Endothelial cell of umbilical vein (primary cell): ENCODE results near the gene INTS4. TPM values are rescaled to one million over a fixed set of nuclear protein-coding genes. Genes with fewer than 3 reads are reported as not detected.

ENCODE experiments used
- BruUV-seq: library from RNA; stranded (reverse); fragments of 400-500 nt; replicated peaks from 2 replicates; lab custom pipeline; 2021; lab: Mats Ljungman, UMichigan
- CTCF ChIA-PET: fragments of 300-600, 350-600 bp; sonication (Branson Sonifier 250); formaldehyde crosslinking; loops from one replicate; lab custom pipeline; 2021; ENCODE audit warnings: antibody characterized with exemption, inconsistent platforms; lab: Charles Lee
- POLR2A ChIA-PET: fragments of 300-600, 350-600 bp; sonication (Branson Sonifier 250); formaldehyde crosslinking; loops from one replicate; lab custom pipeline; 2021; ENCODE audit warnings: antibody characterized with exemption, inconsistent platforms; lab: Charles Lee
- DNase-seq: peaks from one replicate; pipeline ENCODE4 v3.0.0-alpha.2; 2011; ENCODE audit warnings: low read depth, low spot score
- FAIRE-seq: peaks from 2 replicates; lab custom pipeline; 2011; peaks lifted over from hg19 to GRCh38; lab: Jason Lieb, UNC
- H2AFZ ChIP-seq: 2 replicates; pipeline ENCODE4 v1.6.0; 2012; ENCODE audit warnings: low read depth, low read length, control low read depth, inconsistent platforms
- H3K27ac ChIP-seq: 2 replicates; pipeline ENCODE4 v1.5.1; 2011; ENCODE audit warnings: low read depth, mild to moderate bottlenecking, control low read depth, low read length, moderate library complexity; ENCODE audit not compliant: insufficient read depth
- H3K27me3 ChIP-seq, 2 experiments: 2 replicates each; pipeline versions ENCODE4 v1.6.0 to v1.6.1; 2011; ENCODE audit warnings: low read length in 2 of 2, mixed read lengths in 1 of 2; ENCODE audit not compliant: control insufficient read depth in 2 of 2, insufficient read depth in 2 of 2
- H3K36me3 ChIP-seq, 2 experiments: 2 replicates in 1 of 2; 3 replicates in 1 of 2; pipeline ENCODE4 v1.5.1; 2011; ENCODE audit warnings: low read length in 2 of 2, mild to moderate bottlenecking in 1 of 2, moderate library complexity in 1 of 2; ENCODE audit not compliant: control insufficient read depth in 2 of 2, insufficient read depth in 2 of 2; ENCODE audit errors: extremely low read depth in 1 of 2
- H3K4me1 ChIP-seq: 3 replicates; pipeline ENCODE4 v1.5.1; 2011; ENCODE audit warnings: mild to moderate bottlenecking, low read length; ENCODE audit not compliant: control insufficient read depth, insufficient read depth; ENCODE audit errors: extremely low read depth
- H3K4me2 ChIP-seq: 2 replicates; pipeline ENCODE4 v1.6.1; 2011; ENCODE audit warnings: low read length, control low read depth, mixed read lengths; ENCODE audit not compliant: insufficient read depth
- H3K4me3 ChIP-seq, 3 experiments: fragments of 200-600 bp in 1 of 3; sonication (generic), shearing (Covaris generic) in 1 of 3; replicated peaks in 1 of 3; 2 replicates each; pipeline ENCODE4 v1.5.1; 2011 to 2016; ENCODE audit warnings: control low read depth in 3 of 3, low read length in 3 of 3, mild to moderate bottlenecking in 2 of 3, inconsistent platforms in 1 of 3, low read depth in 1 of 3, moderate library complexity in 1 of 3; ENCODE audit not compliant: insufficient read depth in 1 of 3
- H3K79me2 ChIP-seq: 2 replicates; pipeline ENCODE4 v1.6.0; 2012; ENCODE audit warnings: low read length, inconsistent platforms; ENCODE audit not compliant: control insufficient read depth, insufficient read depth
- H3K9ac ChIP-seq: replicated peaks from 2 replicates; pipeline ENCODE3; 2011; ENCODE audit warnings: low read length, control low read depth; ENCODE audit not compliant: insufficient read depth; ENCODE audit errors: extremely low read depth
- H3K9me1 ChIP-seq: replicated peaks from 3 replicates; pipeline ENCODE4 v1.6.0; 2011; ENCODE audit warnings: mild to moderate bottlenecking, low read length; ENCODE audit not compliant: control insufficient read depth, insufficient read depth; ENCODE audit errors: extremely low read depth
- H3K9me3 ChIP-seq: replicated peaks from 2 replicates; pipeline ENCODE4 v1.5.1; 2012; ENCODE audit warnings: low read length, inconsistent platforms; ENCODE audit not compliant: control insufficient read depth, insufficient read depth
- H4K20me1 ChIP-seq: replicated peaks from 2 replicates; pipeline ENCODE3; 2011; ENCODE audit warnings: mild to moderate bottlenecking, low read length; ENCODE audit not compliant: control insufficient read depth, insufficient read depth; ENCODE audit errors: extremely low read depth
- CTCF ChIP-seq, 2 donors: IDR thresholded peaks; 1 replicate in 1 of 2; 2 replicates in 1 of 2; pipeline ENCODE4 v1.5.1; 2011; ENCODE audit warnings: low read length in 2 of 2, mild to moderate bottlenecking in 2 of 2, moderate library complexity in 2 of 2, control low read depth in 1 of 2, inconsistent platforms in 1 of 2, low read depth in 1 of 2; ENCODE audit not compliant: insufficient read depth in 1 of 2; ENCODE audit errors: extremely low read depth in 1 of 2
- EZH2 ChIP-seq: IDR thresholded peaks from 2 replicates; pipeline ENCODE4 v1.6.1; 2012; ENCODE audit warnings: borderline replicate concordance, low read depth, mild to moderate bottlenecking, moderate library complexity, low read length, inconsistent platforms; ENCODE audit not compliant: severe bottlenecking
- FOS ChIP-seq: IDR thresholded peaks from 2 replicates; pipeline ENCODE4 v1.6.1; 2011; ENCODE audit warnings: mild to moderate bottlenecking, low read length, moderate library complexity, borderline replicate concordance; ENCODE audit not compliant: insufficient read depth
- GATA2 ChIP-seq: IDR thresholded peaks from 2 replicates; pipeline ENCODE4 v1.7.0; 2011; ENCODE audit warnings: low read depth, mild to moderate bottlenecking, moderate library complexity, mixed read lengths, low read length; ENCODE audit not compliant: insufficient read length, insufficient read depth
- JUN ChIP-seq: IDR thresholded peaks from 2 replicates; pipeline ENCODE4 v1.6.1; 2011; ENCODE audit warnings: borderline replicate concordance, low read depth; ENCODE audit not compliant: insufficient read length, insufficient read depth
- MAX ChIP-seq: IDR thresholded peaks from 2 replicates; pipeline ENCODE4 v1.6.1; 2011; ENCODE audit not compliant: insufficient read depth, insufficient read length
- MYC ChIP-seq: IDR thresholded peaks from one replicate; pipeline ENCODE4 v1.6.1; 2011; ENCODE audit warnings: mild to moderate bottlenecking, low read depth, low read length
- POLR2A ChIP-seq: IDR thresholded peaks from 2 replicates; pipeline ENCODE4 v1.6.1; 2012; ENCODE audit warnings: low read depth, mild to moderate bottlenecking, control low read depth, low read length
- POLR2AphosphoS5 ChIP-seq: IDR thresholded peaks from 2 replicates; pipeline ENCODE4 v1.6.1; 2012; ENCODE audit warnings: low read depth, mild to moderate bottlenecking, control low read depth, low read length, moderate library complexity; ENCODE audit not compliant: insufficient read depth
- dilution Hi-C: fragments of 300-500 bp; cut with MboI; formaldehyde crosslinking; loops from one replicate; pipeline ENCODE4 v1.15.0; 2019; ENCODE audit warnings: low sequenced_read_pairs; ENCODE audit not compliant: extremely low pct_ligation_motif_present
- intact Hi-C: fragments of 100-400 bp; cut with micrococcal nuclease; formaldehyde crosslinking; loops from one replicate; pipeline ENCODE4 v1.10.0; 2022
- polyA plus RNA-seq, 4 experiments: library from polyadenylated mRNA; depleted of rRNA in 3 of 4; stranded (reverse) in 3 of 4; unstranded in 1 of 4; fragments of >200 nt; gene quantifications; 2 replicates each; pipeline versions ENCODE4 v1.2.1 to v1.2.3, GENCODE V29; 2011 to 2012; ENCODE audit warnings: missing spikeins in 1 of 4
- total RNA-seq: library from RNA; stranded (reverse); gene quantifications from 2 replicates; pipeline ENCODE4 v1.2.3, GENCODE V29; 2021

INTS4 gene
- total and polyA plus RNA-seq, 2 donors (not counting 3 experiments of a cell fraction or from before 2014, with no cell fraction given), result 29.2 to 37.8 TPM

GRCh38 chr11:77981346-77981947 lies 13.0 kb downstream of the INTS4 start:
- dilution Hi-C loops, result no loop called here
- POLR2A ChIA-PET, result no interaction called here

More at GRCh38 chr11:77981346-77981947, 13.0 kb downstream of the INTS4 start:
- Histone ChIP-seq H3K4me3 (no peak overlapping the region), H3K79me2 (peaks cover 17% of the 10 kb centered on the region), H3K9ac (no peak overlapping the region), H3K36me3 (peaks cover 9 to 10% of the 10 kb centered on the region in 2 experiments), H3K4me2 (no peak overlapping the region), H2AFZ (no peak overlapping the region), H3K9me1 (no peaks in the 10 kb centered on the region), H4K20me1 (no peaks in the 10 kb centered on the region), H3K27ac (no peak overlapping the region), H3K27me3 (no peaks in the 10 kb centered on the region), H3K9me3 (no peaks in the 10 kb centered on the region), H3K4me1 (no peaks in the 10 kb centered on the region)
- BruUV-seq, result no TSS peak
- DNase-seq, result no peak
- CTCF ChIA-PET, result interaction anchor here (1.1 to 1.7 kb wide), 2 partner anchors 13 to 205 kb away, joined by 3 to 5 read pairs; partner anchors contain the start of gene INTS4
- intact Hi-C loops, result no loop called here
- FAIRE-seq, result no peak
- TF ChIP-seq POLR2AphosphoS5 (no peak), POLR2A (no peak), JUN (no peak), EZH2 (no peak), FOS (no peak), CTCF (IDR thresholded peaks at IDR 0.05; ENCODE audit: extremely low read depth in 1 of 2, insufficient read depth in 1 of 2, low read depth in 1 of 2, low read length in 2 of 2) (no peak), MAX (no peak), GATA2 (no peak), MYC (no peak)
